IMR-90 (cell line): ENCODE data around the gene HLA-DOA. TPM values are rescaled to one million over a fixed set of nuclear protein-coding genes. Genes with fewer than 3 reads are reported as not detected.

Source experiments
- ATAC-seq: fragments of 200-7000 bp; cut with Tn5 transposase; 2 replicates; pipeline ENCODE4 v1.9.1; 2020; ENCODE audit warnings: low read depth, mild to moderate bottlenecking, moderate library complexity
- BruUV-seq: library from RNA; stranded (reverse); fragments of 400-500 nt; replicated peaks from 2 replicates; lab custom pipeline; 2021; lab: Mats Ljungman, UMichigan
- CTCF ChIA-PET: fragments of 300-600 bp; formaldehyde crosslinking; extraction: SDS; loops from one replicate; lab custom pipeline; 2021; ENCODE audit warnings: antibody characterized with exemption; lab: Yijun Ruan, JAX
- POLR2A ChIA-PET: fragments of 300-600 bp; sonication (Branson Sonifier 250); formaldehyde crosslinking; loops from one replicate; lab custom pipeline; 2022; ENCODE audit warnings: antibody characterized with exemption; ENCODE audit not compliant: unreplicated experiment; lab: Charles Lee
- DNase-seq: peaks from one replicate; pipeline ENCODE4 v3.0.0; 2013
- H2AFZ ChIP-seq: replicated peaks from 2 replicates; pipeline ENCODE3; 2013; ENCODE audit warnings: low read length, mild to moderate bottlenecking; ENCODE audit not compliant: poor library complexity
- H2AK5ac ChIP-seq: 2 replicates; pipeline ENCODE4 v1.6.1; 2013; ENCODE audit warnings: low read depth, low read length, inconsistent platforms
- H2AK9ac ChIP-seq: replicated peaks from 2 replicates; pipeline ENCODE3; 2013; ENCODE audit warnings: mild to moderate bottlenecking, low read depth, low read length, moderate library complexity; ENCODE audit not compliant: poor library complexity
- H2BK120ac ChIP-seq: 2 replicates; pipeline ENCODE4 v1.6.1; 2013; ENCODE audit warnings: low read depth, low read length, inconsistent platforms
- H2BK15ac ChIP-seq: 3 replicates; pipeline ENCODE4 v1.6.1; 2013; ENCODE audit warnings: low read depth, low read length, inconsistent platforms
- H2BK20ac ChIP-seq: 2 replicates; pipeline ENCODE4 v1.6.1; 2013; ENCODE audit warnings: low read depth, mild to moderate bottlenecking, inconsistent platforms, low read length, moderate library complexity
- H2BK5ac ChIP-seq: 2 replicates; pipeline ENCODE4 v1.6.1; 2013; ENCODE audit warnings: mild to moderate bottlenecking, low read depth, low read length, inconsistent platforms; ENCODE audit not compliant: poor library complexity, severe bottlenecking
- H3K14ac ChIP-seq: replicated peaks from 2 replicates; pipeline ENCODE4 v1.6.1; 2013; ENCODE audit warnings: low read depth, low read length, inconsistent platforms
- H3K18ac ChIP-seq: 2 replicates; pipeline ENCODE4 v1.6.1; 2013; ENCODE audit warnings: low read depth, low read length, control low read depth
- H3K23ac ChIP-seq: 2 replicates; pipeline ENCODE4 v1.6.1; 2013; ENCODE audit warnings: low read depth, low read length, inconsistent platforms
- H3K27ac ChIP-seq: 2 replicates; pipeline ENCODE4 v1.5.1; 2013; ENCODE audit warnings: mild to moderate bottlenecking, control low read depth, low read length; ENCODE audit not compliant: insufficient read depth
- H3K27me3 ChIP-seq: 2 replicates; pipeline ENCODE4 v1.6.1; 2013; ENCODE audit warnings: low read length; ENCODE audit not compliant: control insufficient read depth, insufficient read depth
- H3K36me3 ChIP-seq: 2 replicates; pipeline ENCODE4 v1.6.1; 2013; ENCODE audit warnings: low read length, mixed read lengths; ENCODE audit not compliant: control insufficient read depth, insufficient read depth
- H3K4ac ChIP-seq: 2 replicates; pipeline ENCODE4 v1.6.1; 2013; ENCODE audit warnings: low read depth, low read length, inconsistent platforms
- H3K4me1 ChIP-seq: 2 replicates; pipeline ENCODE4 v1.6.1; 2013; ENCODE audit warnings: low read length, mixed read lengths; ENCODE audit not compliant: control insufficient read depth, insufficient read depth
- H3K4me2 ChIP-seq: 2 replicates; pipeline ENCODE4 v1.6.1; 2013; ENCODE audit warnings: low read depth, mild to moderate bottlenecking, control low read depth, low read length, moderate library complexity
- H3K4me3 ChIP-seq: 2 replicates; pipeline ENCODE4 v1.5.1; 2013; ENCODE audit warnings: low read depth, mild to moderate bottlenecking, control low read depth, low read length, moderate library complexity; ENCODE audit not compliant: insufficient read depth
- H3K56ac ChIP-seq: 2 replicates; pipeline ENCODE4 v1.6.1; 2013; ENCODE audit warnings: low read length, inconsistent platforms; ENCODE audit not compliant: insufficient read depth; ENCODE audit errors: extremely low read depth
- H3K79me1 ChIP-seq, 2 experiments: 2 replicates each; pipeline ENCODE4 v1.6.1; 2013; ENCODE audit warnings: low read length in 2 of 2, inconsistent platforms in 1 of 2, low read depth in 1 of 2
- H3K9ac ChIP-seq: 2 replicates; pipeline ENCODE4 v1.6.1; 2013; ENCODE audit warnings: low read depth, low read length, control low read depth
- H3K9me1 ChIP-seq: 2 replicates; pipeline ENCODE4 v1.6.1; 2013; ENCODE audit warnings: low read length, inconsistent platforms; ENCODE audit not compliant: insufficient read depth
- H3K9me3 ChIP-seq: 2 replicates; pipeline ENCODE4 v1.6.1; 2013; ENCODE audit warnings: low read length; ENCODE audit not compliant: control insufficient read depth, insufficient read depth
- H4K20me1 ChIP-seq: 2 replicates; pipeline ENCODE4 v1.6.1; 2013; ENCODE audit warnings: low read length, inconsistent platforms; ENCODE audit not compliant: insufficient read depth
- H4K5ac ChIP-seq: 2 replicates; pipeline ENCODE4 v1.6.1; 2013; ENCODE audit warnings: mild to moderate bottlenecking, low read depth, low read length, control low read depth
- H4K8ac ChIP-seq, 2 experiments: 2 replicates each; pipeline ENCODE4 v1.6.1; 2013; ENCODE audit warnings: low read depth in 2 of 2, low read length in 2 of 2, control low read depth in 1 of 2, inconsistent platforms in 1 of 2
- H4K91ac ChIP-seq: 2 replicates; pipeline ENCODE4 v1.6.1; 2013; ENCODE audit warnings: low read depth, low read length, inconsistent platforms; ENCODE audit not compliant: insufficient read depth
- BHLHE40 ChIP-seq: fragments of 150-350 bp; IDR thresholded peaks from 2 replicates; pipeline ENCODE4 v1.6.1; 2016; ENCODE audit warnings: mild to moderate bottlenecking, low read depth, low read length
- FOS ChIP-seq: fragments of 150-350 bp; IDR thresholded peaks from 2 replicates; pipeline ENCODE4 v1.6.1; 2016; ENCODE audit warnings: low read depth, low read length
- MAFK ChIP-seq: IDR thresholded peaks from 2 replicates; pipeline ENCODE4 v1.6.1; 2012; ENCODE audit warnings: low read depth, low read length, improper control_type of control experiment
- MAZ ChIP-seq: IDR thresholded peaks from 2 replicates; pipeline ENCODE4 v1.6.1; 2012; ENCODE audit warnings: low read depth, mild to moderate bottlenecking, low read length, improper control_type of control experiment, moderate library complexity, borderline replicate concordance
- RFX5 ChIP-seq: IDR thresholded peaks from 2 replicates; pipeline ENCODE4 v1.8.0; 2012; ENCODE audit warnings: low read depth, mild to moderate bottlenecking, low read length, moderate library complexity
- WGBS, 2 experiments: methylation state at CpG; one replicate each; pipeline versions ENCODE4 v1.1.5 to v1.1.7; 2013; ENCODE audit warnings: missing lambda C conversion rate in 2 of 2; ENCODE audit not compliant: insufficient read length in 1 of 2; ENCODE audit errors: extremely low coverage in 2 of 2; 5-methylcytosine and 5-hydroxymethylcytosine counted together
- dilution Hi-C: fragments of 300-500 bp; cut with HindIII; formaldehyde crosslinking; loops from one replicate; pipeline ENCODE4 v1.14.3; 2018; ENCODE audit warnings: low sequenced_read_pairs; ENCODE audit not compliant: unreplicated experiment
- in situ Hi-C: fragments of 300-500 bp; cut with MboI; formaldehyde crosslinking; loops from 3 replicates; pipeline ENCODE4 v1.14.3; 2019; ENCODE audit warnings: low sequenced_read_pairs, inconsistent platforms, mixed read lengths
- intact Hi-C: fragments of 100-400 bp; cut with micrococcal nuclease; formaldehyde crosslinking; loops from 2 replicates; pipeline ENCODE4 v1.10.0; 2022
- polyA plus RNA-seq, 3 experiments: library from polyadenylated mRNA; depleted of rRNA; stranded (reverse); fragments of >200 nt; gene quantifications; 2 replicates each; pipeline ENCODE4 v1.2.3, GENCODE V29; 2012; ENCODE audit warnings: low replicate concordance in 1 of 3
- total RNA-seq: library from RNA; depleted of rRNA; stranded (reverse); fragments of >200 nt; gene quantifications from 2 replicates; pipeline ENCODE4 v1.2.3, GENCODE V29; 2012
- TF ChIP-seq, protein P1 (sequence below): conservative IDR thresholded peaks from 2 replicates; pipeline ENCODE4 v1.5.1; 2012; ENCODE audit warnings: mild to moderate bottlenecking, low read depth, low read length, improper control_type of control experiment
- TF ChIP-seq, protein P2 (sequence below): fragments of 150-350 bp; IDR thresholded peaks from 2 replicates; pipeline ENCODE4 v1.6.1; 2017; ENCODE audit warnings: mild to moderate bottlenecking, antibody characterized with exemption, low read length, low read depth

Gene HLA-DOA
- total and polyA plus RNA-seq, 2 of the 4 experiments (the other 2 are of a cell fraction), result not detected

DNA sequence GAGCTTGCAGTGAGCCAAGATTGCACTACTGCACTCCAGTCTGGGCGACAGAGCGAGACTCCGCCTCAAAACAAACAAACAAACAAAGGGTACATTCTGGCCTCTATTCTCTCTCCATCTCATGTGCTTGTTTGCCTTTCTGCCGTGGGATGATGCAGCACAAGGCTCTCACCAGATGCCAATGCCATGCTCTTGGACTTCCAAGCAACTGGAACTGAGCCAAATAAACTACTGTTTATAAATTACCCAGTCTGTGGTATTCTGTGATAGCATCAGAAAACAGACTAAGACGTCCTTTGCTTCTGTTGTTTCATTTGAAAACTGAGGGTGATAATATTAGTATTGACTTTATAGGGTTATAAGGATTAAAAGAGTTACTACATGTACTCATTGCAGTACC, 44.6 kb downstream of the HLA-DOA start:
- no peak overlapping the region for H2BK20ac ChIP-seq
- no peak overlapping the region for H2AK9ac ChIP-seq
- peaks cover 13 to 48% of the 10 kb centered on the region in 2 experiments for H3K79me1 ChIP-seq
- no peak overlapping the region for H3K18ac ChIP-seq
- H2BK15ac ChIP-seq, result no peak overlapping the region
- H3K27me3 ChIP-seq, result no peaks in the 10 kb centered on the region
- no peak overlapping the region for H3K14ac ChIP-seq
- no peak overlapping the region for H2BK5ac ChIP-seq
- in situ Hi-C loops (loop anchor here (25.0 kb wide), 1 partner anchor 777 kb away; the partner anchor contains the start of genes AGER, AGPAT1, GPSM3 and PBX2), intact Hi-C loops (no loop called here), dilution Hi-C loops (no loop called here)
- H3K36me3 ChIP-seq, result no peaks in the 10 kb centered on the region
- H4K5ac ChIP-seq, result no peak overlapping the region
- H2AK5ac ChIP-seq, result no peak overlapping the region
- ATAC-seq (no peak), DNase-seq (no peak)
- H4K8ac ChIP-seq, result no peak overlapping the region
- H2AFZ ChIP-seq, result no peak overlapping the region
- no peak overlapping the region for H3K27ac ChIP-seq
- no peak overlapping the region for H3K23ac ChIP-seq
- H3K4me2 ChIP-seq, result no peak overlapping the region
- H3K9me3 ChIP-seq, result no peaks in the 10 kb centered on the region
- H3K4me1 ChIP-seq, result peaks cover 4% of the 10 kb centered on the region; the same call in 1 of the 2 replicates
- H3K56ac ChIP-seq, result no peak overlapping the region
- no peak overlapping the region for H3K4ac ChIP-seq
- no peak overlapping the region for H4K91ac ChIP-seq
- WGBS, 2 experiments, result no CpG with 5 or more reads among the region's 5 CpGs
- no peak overlapping the region for H2BK120ac ChIP-seq
- no TSS peak for BruUV-seq
- TF ChIP-seq MAZ, result no peak
- TF ChIP-seq, protein P1, sequence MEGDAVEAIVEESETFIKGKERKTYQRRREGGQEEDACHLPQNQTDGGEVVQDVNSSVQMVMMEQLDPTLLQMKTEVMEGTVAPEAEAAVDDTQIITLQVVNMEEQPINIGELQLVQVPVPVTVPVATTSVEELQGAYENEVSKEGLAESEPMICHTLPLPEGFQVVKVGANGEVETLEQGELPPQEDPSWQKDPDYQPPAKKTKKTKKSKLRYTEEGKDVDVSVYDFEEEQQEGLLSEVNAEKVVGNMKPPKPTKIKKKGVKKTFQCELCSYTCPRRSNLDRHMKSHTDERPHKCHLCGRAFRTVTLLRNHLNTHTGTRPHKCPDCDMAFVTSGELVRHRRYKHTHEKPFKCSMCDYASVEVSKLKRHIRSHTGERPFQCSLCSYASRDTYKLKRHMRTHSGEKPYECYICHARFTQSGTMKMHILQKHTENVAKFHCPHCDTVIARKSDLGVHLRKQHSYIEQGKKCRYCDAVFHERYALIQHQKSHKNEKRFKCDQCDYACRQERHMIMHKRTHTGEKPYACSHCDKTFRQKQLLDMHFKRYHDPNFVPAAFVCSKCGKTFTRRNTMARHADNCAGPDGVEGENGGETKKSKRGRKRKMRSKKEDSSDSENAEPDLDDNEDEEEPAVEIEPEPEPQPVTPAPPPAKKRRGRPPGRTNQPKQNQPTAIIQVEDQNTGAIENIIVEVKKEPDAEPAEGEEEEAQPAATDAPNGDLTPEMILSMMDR, result no peak
- TF ChIP-seq, protein P2, sequence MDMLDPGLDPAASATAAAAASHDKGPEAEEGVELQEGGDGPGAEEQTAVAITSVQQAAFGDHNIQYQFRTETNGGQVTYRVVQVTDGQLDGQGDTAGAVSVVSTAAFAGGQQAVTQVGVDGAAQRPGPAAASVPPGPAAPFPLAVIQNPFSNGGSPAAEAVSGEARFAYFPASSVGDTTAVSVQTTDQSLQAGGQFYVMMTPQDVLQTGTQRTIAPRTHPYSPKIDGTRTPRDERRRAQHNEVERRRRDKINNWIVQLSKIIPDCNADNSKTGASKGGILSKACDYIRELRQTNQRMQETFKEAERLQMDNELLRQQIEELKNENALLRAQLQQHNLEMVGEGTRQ, result no peak
- TF ChIP-seq MAFK, result no peak
- no peak for TF ChIP-seq FOS
- TF ChIP-seq BHLHE40, result no peak
- no peak for TF ChIP-seq RFX5
- ChIA-PET POLR2A (no interaction called here), CTCF (no interaction called here)
- no peak overlapping the region for H3K9ac ChIP-seq
- H3K9me1 ChIP-seq, result no peaks in the 10 kb centered on the region; the same call in 1 of the 2 replicates
- H3K4me3 ChIP-seq, result no peak overlapping the region
- no peaks in the 10 kb centered on the region; the same call in 1 of the 2 replicates for H4K20me1 ChIP-seq
